GM23338 (cell line): Measurements from ENCODE around the gene SMIM35. TPM values are rescaled to one million over a fixed set of nuclear protein-coding genes. Genes with fewer than 3 reads are reported as not detected.

Experiments used
- ATAC-seq: fragments of 200-7000 bp; cut with Tn5 transposase; 3 replicates; pipeline ENCODE4 v1.9.1; 2020
- DNase-seq: peaks from one replicate; pipeline ENCODE4 v3.0.0-alpha.2; 2015; ENCODE audit warnings: low spot score
- H2AFZ ChIP-seq: fragments of 200-600 bp; sonication (generic); 2 replicates; pipeline ENCODE4 v1.8.0; 2016; ENCODE audit warnings: antibody characterized with exemption, mild to moderate bottlenecking, moderate library complexity
- H3F3A ChIP-seq: fragments of 200-600 bp; sonication (generic); replicated peaks from 2 replicates; pipeline ENCODE4 v1.8.0; 2017; ENCODE audit warnings: antibody characterized with exemption, mixed run types, low read depth
- H3K27ac ChIP-seq: fragments of 200-600 bp; sonication (generic); 2 replicates; pipeline ENCODE4 v1.6.1; 2016; ENCODE audit warnings: low read depth
- H3K27me3 ChIP-seq: fragments of 200-600 bp; sonication (generic); 2 replicates; pipeline ENCODE4 v1.8.0; 2016; ENCODE audit warnings: mild to moderate bottlenecking, mixed run types, moderate library complexity; ENCODE audit not compliant: insufficient read depth
- H3K36me3 ChIP-seq: fragments of 200-600 bp; sonication (generic); 2 replicates; pipeline ENCODE4 v1.8.0; 2016; ENCODE audit warnings: mild to moderate bottlenecking; ENCODE audit not compliant: insufficient read depth
- H3K4me1 ChIP-seq: fragments of 200-600 bp; sonication (generic); 2 replicates; pipeline ENCODE4 v1.8.0; 2016; ENCODE audit warnings: mild to moderate bottlenecking, moderate library complexity; ENCODE audit not compliant: insufficient read depth
- H3K4me2 ChIP-seq: fragments of 200-600 bp; sonication (generic); 2 replicates; pipeline ENCODE4 v1.7.1; 2017; ENCODE audit warnings: mixed run types
- H3K4me3 ChIP-seq: fragments of 200-600 bp; sonication (generic); 2 replicates; pipeline ENCODE4 v1.6.1; 2016; ENCODE audit warnings: mixed run types
- H3K79me2 ChIP-seq: fragments of 200-600 bp; sonication (generic); replicated peaks from 2 replicates; pipeline ENCODE4 v1.8.0; 2017; ENCODE audit warnings: mild to moderate bottlenecking; ENCODE audit not compliant: insufficient read depth
- H3K9me2 ChIP-seq: fragments of 200-600 bp; sonication (generic); 2 replicates; pipeline ENCODE4 v1.8.0; 2017; ENCODE audit not compliant: insufficient read depth
- H4K20me1 ChIP-seq: fragments of 200-600 bp; sonication (generic); replicated peaks from 2 replicates; pipeline ENCODE4 v1.8.0; 2017; ENCODE audit warnings: mild to moderate bottlenecking; ENCODE audit not compliant: insufficient read depth
- H3K27ac Mint-ChIP-seq: 2 replicates; pipeline ENCODE4 v1.8.0; 2020; ENCODE audit warnings: inconsistent platforms, mild to moderate bottlenecking, moderate library complexity, mixed read lengths
- H3K27me3 Mint-ChIP-seq: 3 replicates; pipeline ENCODE4 v1.8.0; 2022; ENCODE audit warnings: low read depth, mild to moderate bottlenecking, moderate library complexity, mixed read lengths, inconsistent platforms; ENCODE audit not compliant: insufficient read depth, poor library complexity
- H3K36me3 Mint-ChIP-seq: 3 replicates; pipeline ENCODE4 v1.8.0; 2021; ENCODE audit warnings: low read depth, mild to moderate bottlenecking, inconsistent platforms, moderate library complexity, mixed read lengths
- H3K4me1 Mint-ChIP-seq: 3 replicates; pipeline ENCODE4 v1.8.0; 2020; ENCODE audit warnings: mild to moderate bottlenecking, inconsistent platforms, mixed read lengths
- H3K4me3 Mint-ChIP-seq: 3 replicates; pipeline ENCODE4 v1.8.0; 2021; ENCODE audit warnings: moderate library complexity, mild to moderate bottlenecking, inconsistent platforms, mixed read lengths
- H3K9me3 Mint-ChIP-seq: 3 replicates; pipeline ENCODE4 v1.8.0; 2020; ENCODE audit warnings: moderate library complexity, mild to moderate bottlenecking, inconsistent platforms, mixed read lengths
- CTCF ChIP-seq, 2 experiments: fragments of 200-600 bp in 1 of 2; sonication (generic) in 1 of 2; conservative IDR thresholded peaks; 2 replicates each; pipeline versions ENCODE4 v1.5.1 to v1.6.1; 2016 to 2017; ENCODE audit warnings: antibody characterized with exemption in 2 of 2, low read depth in 2 of 2, mild to moderate bottlenecking in 2 of 2, moderate library complexity in 1 of 2
- EZH2 ChIP-seq: fragments of 200-600 bp; sonication (generic); IDR thresholded peaks from one replicate; pipeline ENCODE4 v1.8.0; 2017; ENCODE audit warnings: antibody characterized with exemption, mild to moderate bottlenecking, low read depth; ENCODE audit not compliant: unreplicated experiment
- EZH2phosphoT487 ChIP-seq: fragments of 200-600 bp; sonication (generic); IDR thresholded peaks from one replicate; pipeline ENCODE4 v1.8.1; 2018; ENCODE audit warnings: antibody characterized with exemption; ENCODE audit not compliant: unreplicated experiment
- JUNB ChIP-seq: IDR thresholded peaks from one replicate; pipeline ENCODE4 v1.6.1; 2016; ENCODE audit warnings: antibody characterized with exemption; ENCODE audit not compliant: unreplicated experiment
- NANOG ChIP-seq: IDR thresholded peaks from 2 replicates; pipeline ENCODE4 v1.6.1; 2016; ENCODE audit warnings: antibody characterized with exemption, borderline replicate concordance
- ZNF114 ChIP-seq: fragments of 250-450 bp; sonication (Bioruptor Pico); IDR thresholded peaks from 2 replicates; pipeline ENCODE4 v1.5.0; 2020; ENCODE audit warnings: mild to moderate bottlenecking, moderate library complexity
- ZNF331 ChIP-seq: fragments of 250-450 bp; sonication (Bioruptor Pico); IDR thresholded peaks from 2 replicates; pipeline ENCODE4 v1.5.0; 2020; ENCODE audit warnings: low read depth, mild to moderate bottlenecking, moderate library complexity
- ZNF462 ChIP-seq: fragments of 250-450 bp; sonication (Bioruptor Pico); IDR thresholded peaks from 2 replicates; pipeline ENCODE4 v1.5.0; 2020; ENCODE audit warnings: mild to moderate bottlenecking, moderate library complexity
- polyA plus RNA-seq: library from polyadenylated mRNA; unstranded; fragments of >200 nt; fragmentation: Nextera tagmentation; extraction: Ambion mirVana; gene quantifications from 2 replicates; pipeline ENCODE4 v1.2.1, GENCODE V29; 2016
- total RNA-seq: library from RNA; depleted of rRNA; stranded (reverse); fragments of >200 nt; shearing (Covaris generic); gene quantifications from 2 replicates; pipeline ENCODE4 v1.2.3, GENCODE V29; 2014
- TF ChIP-seq, protein P1 (sequence below): IDR thresholded peaks from one replicate; pipeline ENCODE4 v1.6.1; 2018; ENCODE audit warnings: antibody characterized with exemption; ENCODE audit not compliant: unreplicated experiment
- TF ChIP-seq, protein P2 (sequence below): IDR thresholded peaks from 2 replicates; pipeline ENCODE4 v1.6.1; 2016; ENCODE audit warnings: antibody characterized with exemption

Gene SMIM35
- total and polyA plus RNA-seq, 2 experiments from 2014 or later, result not detected

- TF ChIP-seq ZNF462 (CRISPR knock-in tag) (no peak), JUNB (no peak), EZH2phosphoT487 (no peak), ZNF114 (CRISPR knock-in tag) (no peak), CTCF (conservative IDR thresholded peaks at IDR 0.05; ENCODE audit: low read depth in 2 of 2) (no peak), NANOG (no peak)
Measured at GRCh38 chr11:117970400-117971024, 116.3 kb downstream of the SMIM35 start (continued).

DNA sequence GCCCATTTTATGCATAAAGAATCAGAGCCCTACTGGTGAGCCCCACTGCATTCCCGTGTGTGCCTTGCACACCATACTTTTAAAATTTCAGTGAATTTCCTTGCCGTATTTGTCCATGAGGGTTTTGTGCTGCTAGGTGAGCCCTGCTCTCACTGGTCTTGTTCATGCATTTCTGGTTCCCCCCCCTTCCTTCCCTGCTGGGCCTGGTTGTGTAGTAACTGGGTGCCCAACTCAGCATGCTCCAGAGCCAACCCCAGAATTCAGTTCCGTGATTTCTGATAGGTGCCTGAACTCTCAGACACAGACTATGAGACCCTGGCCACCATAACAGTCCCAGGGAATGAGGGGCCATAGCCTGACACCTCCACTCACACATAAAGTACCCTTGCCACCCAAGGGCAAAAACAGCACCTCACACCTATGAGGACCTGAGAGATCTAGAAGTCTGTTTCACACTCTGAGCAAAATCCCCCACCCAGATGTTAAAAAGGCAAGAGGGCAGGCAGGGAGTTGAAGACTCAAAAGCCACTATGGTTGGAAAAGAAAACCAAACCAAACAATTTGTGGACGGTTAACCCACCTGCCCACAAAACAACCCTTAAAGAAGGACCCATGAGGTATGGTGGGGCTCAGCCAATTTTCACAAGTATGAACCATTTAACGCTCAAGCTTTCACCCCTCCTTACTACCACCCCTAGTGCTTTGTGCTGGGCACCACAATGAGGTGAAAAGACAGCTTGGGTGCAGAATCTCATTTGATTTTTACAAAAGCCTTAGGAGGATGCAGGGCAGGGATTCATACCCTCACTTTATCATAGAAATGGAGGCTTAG is 117.4 kb downstream of the SMIM35 start:
- Histone ChIP-seq H2AFZ (no peak overlapping the region), H3K36me3 (no peaks in the 10 kb centered on the region), H3K27ac (no peak overlapping the region), H3K9me2 (no peaks in the 10 kb centered on the region), H3K4me2 (no peak overlapping the region), H3F3A (no peaks in the 10 kb centered on the region), H4K20me1 (no peaks in the 10 kb centered on the region), H3K27me3 (no peaks in the 10 kb centered on the region), H3K4me1 (no peaks in the 10 kb centered on the region), H3K4me3 (no peak overlapping the region), H3K79me2 (no peaks in the 10 kb centered on the region)
- DNase-seq (no peak), ATAC-seq (no peak)
- TF ChIP-seq ZNF331 (no peak), ZNF114 (CRISPR knock-in tag) (no peak), EZH2 (no peak), EZH2phosphoT487 (no peak), NANOG (no peak), JUNB (no peak)
- TF ChIP-seq, protein P1, sequence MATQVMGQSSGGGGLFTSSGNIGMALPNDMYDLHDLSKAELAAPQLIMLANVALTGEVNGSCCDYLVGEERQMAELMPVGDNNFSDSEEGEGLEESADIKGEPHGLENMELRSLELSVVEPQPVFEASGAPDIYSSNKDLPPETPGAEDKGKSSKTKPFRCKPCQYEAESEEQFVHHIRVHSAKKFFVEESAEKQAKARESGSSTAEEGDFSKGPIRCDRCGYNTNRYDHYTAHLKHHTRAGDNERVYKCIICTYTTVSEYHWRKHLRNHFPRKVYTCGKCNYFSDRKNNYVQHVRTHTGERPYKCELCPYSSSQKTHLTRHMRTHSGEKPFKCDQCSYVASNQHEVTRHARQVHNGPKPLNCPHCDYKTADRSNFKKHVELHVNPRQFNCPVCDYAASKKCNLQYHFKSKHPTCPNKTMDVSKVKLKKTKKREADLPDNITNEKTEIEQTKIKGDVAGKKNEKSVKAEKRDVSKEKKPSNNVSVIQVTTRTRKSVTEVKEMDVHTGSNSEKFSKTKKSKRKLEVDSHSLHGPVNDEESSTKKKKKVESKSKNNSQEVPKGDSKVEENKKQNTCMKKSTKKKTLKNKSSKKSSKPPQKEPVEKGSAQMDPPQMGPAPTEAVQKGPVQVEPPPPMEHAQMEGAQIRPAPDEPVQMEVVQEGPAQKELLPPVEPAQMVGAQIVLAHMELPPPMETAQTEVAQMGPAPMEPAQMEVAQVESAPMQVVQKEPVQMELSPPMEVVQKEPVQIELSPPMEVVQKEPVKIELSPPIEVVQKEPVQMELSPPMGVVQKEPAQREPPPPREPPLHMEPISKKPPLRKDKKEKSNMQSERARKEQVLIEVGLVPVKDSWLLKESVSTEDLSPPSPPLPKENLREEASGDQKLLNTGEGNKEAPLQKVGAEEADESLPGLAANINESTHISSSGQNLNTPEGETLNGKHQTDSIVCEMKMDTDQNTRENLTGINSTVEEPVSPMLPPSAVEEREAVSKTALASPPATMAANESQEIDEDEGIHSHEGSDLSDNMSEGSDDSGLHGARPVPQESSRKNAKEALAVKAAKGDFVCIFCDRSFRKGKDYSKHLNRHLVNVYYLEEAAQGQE, result no peak
- TF ChIP-seq, protein P2, sequence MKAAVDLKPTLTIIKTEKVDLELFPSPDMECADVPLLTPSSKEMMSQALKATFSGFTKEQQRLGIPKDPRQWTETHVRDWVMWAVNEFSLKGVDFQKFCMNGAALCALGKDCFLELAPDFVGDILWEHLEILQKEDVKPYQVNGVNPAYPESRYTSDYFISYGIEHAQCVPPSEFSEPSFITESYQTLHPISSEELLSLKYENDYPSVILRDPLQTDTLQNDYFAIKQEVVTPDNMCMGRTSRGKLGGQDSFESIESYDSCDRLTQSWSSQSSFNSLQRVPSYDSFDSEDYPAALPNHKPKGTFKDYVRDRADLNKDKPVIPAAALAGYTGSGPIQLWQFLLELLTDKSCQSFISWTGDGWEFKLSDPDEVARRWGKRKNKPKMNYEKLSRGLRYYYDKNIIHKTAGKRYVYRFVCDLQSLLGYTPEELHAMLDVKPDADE, result no peak
- no peak overlapping the region for H3K27ac Mint-ChIP-seq
- H3K4me3 Mint-ChIP-seq, result no peak overlapping the region
- H3K36me3 Mint-ChIP-seq, result no peaks in the 10 kb centered on the region
- no peaks in the 10 kb centered on the region for H3K9me3 Mint-ChIP-seq
- no peaks in the 10 kb centered on the region for H3K27me3 Mint-ChIP-seq
- no peaks in the 10 kb centered on the region for H3K4me1 Mint-ChIP-seq
